GM12865 (cell line): ENCODE results near the gene TBL1XR1.

Source experiments
- DNase-seq: peaks from one replicate; pipeline ENCODE4 v3.0.0; 2010; ENCODE audit warnings: low read depth
- H3K4me3 ChIP-seq: 2 replicates; pipeline ENCODE4 v1.5.1; 2011; ENCODE audit warnings: mild to moderate bottlenecking, low read depth, low read length, control low read depth
- TF ChIP-seq, protein P1 (sequence below): IDR thresholded peaks from 2 replicates; pipeline ENCODE4 v1.5.1; 2011; ENCODE audit warnings: low read length, control low read depth, low read depth, inconsistent platforms; ENCODE audit not compliant: insufficient read depth; ENCODE audit errors: missing control alignments

Gene TBL1XR1

GRCh38 chr3:177134816-177135210 lies 62.5 kb downstream of the TBL1XR1 start:
- DNase-seq, result no peak
- H3K4me3 ChIP-seq, result no peak overlapping the region
- TF ChIP-seq, protein P1, sequence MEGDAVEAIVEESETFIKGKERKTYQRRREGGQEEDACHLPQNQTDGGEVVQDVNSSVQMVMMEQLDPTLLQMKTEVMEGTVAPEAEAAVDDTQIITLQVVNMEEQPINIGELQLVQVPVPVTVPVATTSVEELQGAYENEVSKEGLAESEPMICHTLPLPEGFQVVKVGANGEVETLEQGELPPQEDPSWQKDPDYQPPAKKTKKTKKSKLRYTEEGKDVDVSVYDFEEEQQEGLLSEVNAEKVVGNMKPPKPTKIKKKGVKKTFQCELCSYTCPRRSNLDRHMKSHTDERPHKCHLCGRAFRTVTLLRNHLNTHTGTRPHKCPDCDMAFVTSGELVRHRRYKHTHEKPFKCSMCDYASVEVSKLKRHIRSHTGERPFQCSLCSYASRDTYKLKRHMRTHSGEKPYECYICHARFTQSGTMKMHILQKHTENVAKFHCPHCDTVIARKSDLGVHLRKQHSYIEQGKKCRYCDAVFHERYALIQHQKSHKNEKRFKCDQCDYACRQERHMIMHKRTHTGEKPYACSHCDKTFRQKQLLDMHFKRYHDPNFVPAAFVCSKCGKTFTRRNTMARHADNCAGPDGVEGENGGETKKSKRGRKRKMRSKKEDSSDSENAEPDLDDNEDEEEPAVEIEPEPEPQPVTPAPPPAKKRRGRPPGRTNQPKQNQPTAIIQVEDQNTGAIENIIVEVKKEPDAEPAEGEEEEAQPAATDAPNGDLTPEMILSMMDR, result no peak

GRCh38 chr3:177133860-177134815 lies 63.1 kb downstream of the TBL1XR1 start:
- H3K4me3 ChIP-seq, result no peak overlapping the region
- TF ChIP-seq, protein P1, result no peak
- no peak for DNase-seq

GRCh38 chr3:177131927-177132636 lies 65.2 kb downstream of the TBL1XR1 start:
- TF ChIP-seq, protein P1, result no peak
- no peak overlapping the region for H3K4me3 ChIP-seq
- DNase-seq, result no peak

DNA sequence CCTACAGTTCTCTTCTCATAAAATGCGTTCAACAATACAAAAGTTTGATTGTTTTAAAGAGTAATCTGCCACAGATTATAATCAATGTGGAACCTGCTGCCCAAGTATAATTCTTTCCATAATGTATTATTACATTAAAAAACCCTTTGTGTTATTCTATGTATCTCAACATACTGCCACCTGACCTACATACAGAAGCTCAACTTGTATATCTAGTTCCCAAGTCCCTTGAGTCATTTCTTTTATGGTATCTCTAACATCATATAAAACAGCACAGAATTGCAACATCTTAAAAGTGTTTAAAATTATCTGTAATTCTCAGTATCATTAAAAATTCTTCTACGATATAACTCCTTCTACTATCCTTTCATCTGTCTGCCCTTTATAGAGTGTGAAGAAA lies 70.3 kb downstream of the TBL1XR1 start:
- H3K4me3 ChIP-seq, result no peak overlapping the region
- no peak for DNase-seq
- TF ChIP-seq, protein P1, result no peak

GRCh38 chr3:177126015-177126773 lies 71.1 kb downstream of the TBL1XR1 start:
- no peak for DNase-seq
- no peak overlapping the region for H3K4me3 ChIP-seq
- TF ChIP-seq, protein P1, result no peak

GRCh38 chr3:177124882-177125281 lies 72.4 kb downstream of the TBL1XR1 start:
- TF ChIP-seq, protein P1, result no peak
- DNase-seq, result no peak

More at GRCh38 chr3:177124882-177125281, 72.4 kb downstream of the TBL1XR1 start:
- no peak overlapping the region for H3K4me3 ChIP-seq
